GM21447 (cell line): ENCODE data around the gene NR4A2.

Source experiments
- ATAC-seq: cut with Tn5 transposase; IDR thresholded peaks from one replicate; pipeline ENCODE4 v1.9.1; 2021; ENCODE audit not compliant: unreplicated experiment

Gene NR4A2

GRCh38 chr2:156340804-156341451 is 8.4 kb upstream of the NR4A2 start:
- peak; percentile 4 for ATAC-seq

GRCh38 chr2:156340377-156340776 is 7.9 kb upstream of the NR4A2 start:
- no peak for ATAC-seq

- no peak for ATAC-seq
Measured at GRCh38 chr2:156339865-156340264, 7.3 kb upstream of the NR4A2 start.

- no peak for ATAC-seq
Measured at GRCh38 chr2:156339110-156339847, 6.8 kb upstream of the NR4A2 start.

GRCh38 chr2:156338578-156338977 is 6.1 kb upstream of the NR4A2 start:
- ATAC-seq: no peak

GRCh38 chr2:156334496-156335478 is 2.3 kb upstream of the NR4A2 start:
- ATAC-seq: peak; percentile 22

- ATAC-seq: peak; percentile 32
Measured at GRCh38 chr2:156333951-156334495, 1.5 kb upstream of the NR4A2 start.

GRCh38 chr2:156333274-156333950 is 891 bp upstream of the NR4A2 start:
- peak; percentile 16 for ATAC-seq

GRCh38 chr2:156332284-156332533 is 312 bp downstream of the NR4A2 start:
- ATAC-seq: peak; percentile 6

- no peak for ATAC-seq
Measured at GRCh38 chr2:156331572-156332283, 793 bp downstream of the NR4A2 start.

- ATAC-seq: no peak
Measured at GRCh38 chr2:156329927-156330726, 2.4 kb downstream of the NR4A2 start.

GRCh38 chr2:156329031-156329926 is 3.2 kb downstream of the NR4A2 start:
- no peak for ATAC-seq

- ATAC-seq: no peak
Measured at GRCh38 chr2:156327835-156328695, 4.5 kb downstream of the NR4A2 start.

GRCh38 chr2:156326526-156327095 is 5.9 kb downstream of the NR4A2 start:
- no peak for ATAC-seq

GRCh38 chr2:156325688-156326525 is 6.6 kb downstream of the NR4A2 start:
- no peak for ATAC-seq

- no peak for ATAC-seq
Measured at GRCh38 chr2:156323754-156324153, 8.8 kb downstream of the NR4A2 start.
